ENCODE data around the gene CDH22. TPM values are rescaled to one million over a fixed set of nuclear protein-coding genes. Genes with fewer than 3 reads are reported as not detected.

CDH22 gene
- total RNA-seq, 1 donor from 2014 or later: not detected

DNA sequence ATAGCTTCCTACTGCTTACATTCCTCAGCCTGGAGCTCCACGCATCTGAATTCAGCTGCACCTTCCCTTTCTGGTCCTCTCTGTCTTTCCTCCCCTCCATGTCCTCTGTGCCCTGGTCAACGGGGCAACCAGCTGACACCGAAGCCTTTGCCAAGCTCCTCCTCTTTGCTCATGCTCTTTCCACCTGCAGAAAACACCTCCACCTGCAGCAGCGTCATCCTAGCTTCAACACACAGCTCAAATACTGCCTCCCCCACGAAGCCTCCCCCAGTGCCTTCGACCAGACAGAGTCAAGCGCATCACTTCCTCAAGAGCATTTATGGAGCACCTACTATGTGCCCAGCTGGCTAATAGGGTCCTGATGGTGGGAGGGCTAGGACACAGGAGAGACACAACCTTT lies 9.2 kb downstream of the CDH22 start:
- Histone ChIP-seq H3K27ac (no peak overlapping the region), H3K9me3 (no peaks in the 10 kb centered on the region), H3K27me3 (no peaks in the 10 kb centered on the region), H3K4me1 (no peaks in the 10 kb centered on the region), H3K4me3 (no peak overlapping the region), H3K36me3 (no peaks in the 10 kb centered on the region)
- no peak for DNase-seq (ENCODE audit: low spot score in 2 of 2)
- intact Hi-C loops (cut with DNase I): no loop called here
- TF ChIP-seq, protein P1, sequence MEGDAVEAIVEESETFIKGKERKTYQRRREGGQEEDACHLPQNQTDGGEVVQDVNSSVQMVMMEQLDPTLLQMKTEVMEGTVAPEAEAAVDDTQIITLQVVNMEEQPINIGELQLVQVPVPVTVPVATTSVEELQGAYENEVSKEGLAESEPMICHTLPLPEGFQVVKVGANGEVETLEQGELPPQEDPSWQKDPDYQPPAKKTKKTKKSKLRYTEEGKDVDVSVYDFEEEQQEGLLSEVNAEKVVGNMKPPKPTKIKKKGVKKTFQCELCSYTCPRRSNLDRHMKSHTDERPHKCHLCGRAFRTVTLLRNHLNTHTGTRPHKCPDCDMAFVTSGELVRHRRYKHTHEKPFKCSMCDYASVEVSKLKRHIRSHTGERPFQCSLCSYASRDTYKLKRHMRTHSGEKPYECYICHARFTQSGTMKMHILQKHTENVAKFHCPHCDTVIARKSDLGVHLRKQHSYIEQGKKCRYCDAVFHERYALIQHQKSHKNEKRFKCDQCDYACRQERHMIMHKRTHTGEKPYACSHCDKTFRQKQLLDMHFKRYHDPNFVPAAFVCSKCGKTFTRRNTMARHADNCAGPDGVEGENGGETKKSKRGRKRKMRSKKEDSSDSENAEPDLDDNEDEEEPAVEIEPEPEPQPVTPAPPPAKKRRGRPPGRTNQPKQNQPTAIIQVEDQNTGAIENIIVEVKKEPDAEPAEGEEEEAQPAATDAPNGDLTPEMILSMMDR (IDR thresholded peaks at IDR 0.05): no peak

DNA sequence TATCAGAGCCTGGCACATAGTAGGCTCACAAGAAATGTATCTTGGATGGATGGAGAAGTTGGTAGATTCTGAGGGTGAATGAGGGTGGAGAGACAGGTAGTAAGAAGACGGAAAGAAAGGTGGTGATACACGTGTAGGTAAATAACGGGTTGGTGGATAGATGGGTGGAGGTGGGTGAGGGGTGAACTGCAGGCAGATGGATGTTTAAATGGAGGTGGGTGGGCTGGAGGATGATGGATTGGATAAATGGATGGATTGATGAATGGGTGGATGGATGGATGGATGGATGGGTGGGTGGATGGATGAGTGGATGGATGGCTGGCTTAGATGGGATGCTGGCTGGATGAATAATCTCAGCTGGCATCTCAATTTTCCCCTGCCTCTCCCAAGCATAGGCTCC lies 9.9 kb downstream of the CDH22 start:
- Histone ChIP-seq H3K36me3 (no peaks in the 10 kb centered on the region), H3K4me1 (no peaks in the 10 kb centered on the region), H3K9me3 (no peaks in the 10 kb centered on the region), H3K27me3 (no peaks in the 10 kb centered on the region), H3K27ac (no peak overlapping the region), H3K4me3 (no peak overlapping the region)
- no peak for DNase-seq (ENCODE audit: low spot score in 2 of 2)
- intact Hi-C loops (cut with DNase I): no loop called here
- TF ChIP-seq, protein P1 (IDR thresholded peaks at IDR 0.05): no peak

DNA sequence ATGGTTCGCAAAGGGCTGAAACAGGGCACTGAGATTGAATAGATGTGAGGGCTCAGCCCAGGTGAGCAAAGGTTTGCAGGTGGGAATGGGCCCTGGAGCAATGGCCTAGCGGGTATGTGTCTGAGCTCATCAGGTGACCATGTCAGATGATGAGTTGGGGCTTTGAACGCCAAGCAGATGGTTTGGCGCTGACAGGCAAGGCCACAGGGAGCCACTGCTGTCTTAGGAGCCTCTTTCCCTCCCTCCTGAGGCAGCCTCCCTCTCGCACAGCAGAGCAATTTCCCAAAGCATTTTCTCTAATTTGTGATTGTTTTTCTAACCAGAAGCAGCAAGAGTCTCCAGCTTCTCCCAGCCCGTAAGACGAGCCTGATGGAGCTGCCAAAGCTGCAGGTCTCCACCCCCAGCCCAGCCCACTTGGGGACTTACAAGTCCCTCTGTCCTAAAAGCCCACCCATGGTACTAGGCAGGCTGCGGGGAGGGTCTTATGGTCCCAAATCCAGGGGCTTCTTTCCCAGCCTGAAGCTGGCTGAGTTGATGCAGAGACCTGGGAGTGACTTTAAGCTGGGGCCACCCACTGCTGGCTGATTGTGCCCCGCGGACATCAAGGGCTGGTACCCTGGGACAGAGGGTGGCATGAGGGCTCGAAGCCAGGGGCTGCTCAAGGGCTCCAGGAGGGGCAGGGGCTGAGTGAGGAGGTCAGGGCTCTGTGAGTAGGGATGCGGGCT lies 11.6 kb downstream of the CDH22 start:
- Histone ChIP-seq H3K4me1 (no peaks in the 10 kb centered on the region), H3K4me3 (no peak overlapping the region), H3K27ac (no peak overlapping the region), H3K9me3 (no peaks in the 10 kb centered on the region), H3K36me3 (no peaks in the 10 kb centered on the region), H3K27me3 (no peaks in the 10 kb centered on the region)
- intact Hi-C loops (cut with DNase I): no loop called here
- DNase-seq (ENCODE audit: low spot score in 2 of 2): no peak
- TF ChIP-seq, protein P1 (IDR thresholded peaks at IDR 0.05): no peak

DNA sequence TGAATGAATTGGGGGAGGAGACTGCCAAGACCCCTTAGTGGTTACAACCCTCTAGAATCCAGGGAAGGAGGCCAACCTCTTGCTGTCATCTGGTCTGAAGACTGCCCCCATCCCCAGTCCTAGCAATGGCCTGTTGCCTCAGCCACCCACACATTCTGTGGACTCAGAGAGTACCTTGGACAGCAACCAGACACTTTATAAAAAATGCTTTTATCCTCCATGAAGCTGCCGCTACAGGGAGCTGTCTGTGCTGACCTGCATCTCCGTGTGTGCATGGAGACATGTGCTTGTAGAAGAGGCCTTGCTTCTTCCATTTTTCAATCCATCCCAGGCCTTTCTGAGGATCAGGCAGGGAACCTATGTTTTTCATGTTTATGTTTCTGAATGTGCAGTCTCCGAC lies 15.2 kb downstream of the CDH22 start:
- intact Hi-C loops (cut with DNase I): loop anchor here (5.0 kb wide), 1 partner anchor 49 kb away; no protein-coding TSS in a partner anchor
- Histone ChIP-seq H3K4me3 (no peak overlapping the region), H3K9me3 (no peaks in the 10 kb centered on the region), H3K36me3 (no peaks in the 10 kb centered on the region), H3K27ac (no peak overlapping the region), H3K4me1 (no peaks in the 10 kb centered on the region), H3K27me3 (no peaks in the 10 kb centered on the region)
- no peak for DNase-seq (ENCODE audit: low spot score in 2 of 2)
- TF ChIP-seq, protein P1 (IDR thresholded peaks at IDR 0.05): no peak

DNA sequence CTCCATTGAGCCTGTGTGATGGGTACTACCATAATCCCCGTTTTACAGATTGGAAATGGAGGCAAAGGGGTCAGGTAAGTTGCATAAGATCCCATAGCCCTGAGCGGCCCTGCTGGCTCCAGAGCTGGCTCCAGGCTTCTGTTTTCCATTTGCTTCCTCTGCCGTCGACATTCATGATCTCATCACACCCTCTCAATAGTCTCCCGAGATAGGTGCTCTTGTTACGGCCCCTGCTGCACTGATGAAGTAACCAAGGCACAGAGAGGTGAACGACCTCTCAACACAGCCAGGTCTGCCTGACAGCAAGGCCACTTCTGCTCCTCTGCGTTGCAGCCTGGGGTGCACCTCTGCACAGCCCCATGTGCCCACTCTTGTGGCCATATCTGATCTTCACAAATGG lies 16.9 kb downstream of the CDH22 start:
- intact Hi-C loops (cut with DNase I): loop anchor here (5.0 kb wide), 1 partner anchor 51 kb away; no protein-coding TSS in a partner anchor
- H3K36me3 ChIP-seq: no peaks in the 10 kb centered on the region
- no peaks in the 10 kb centered on the region for H3K9me3 ChIP-seq
- DNase-seq (ENCODE audit: low spot score in 2 of 2): no peak
- H3K27ac ChIP-seq: no peak overlapping the region
- TF ChIP-seq, protein P1 (IDR thresholded peaks at IDR 0.05): no peak
- H3K4me1 ChIP-seq: no peaks in the 10 kb centered on the region
- no peaks in the 10 kb centered on the region for H3K27me3 ChIP-seq
- no peak overlapping the region for H3K4me3 ChIP-seq

Measured in ascending aorta (tissue), 2 donors.